GM12875 (cell line): ENCODE measurements around the gene RAB4B.
A peak's percentile ranks its signal among the peaks of the same experiment; 100 is the strongest.
"Not testable (repeated sequence)": the region's sequence is repeated elsewhere in the genome, so short reads cannot be mapped to it uniquely, and the experiment has no call there.

Experiments used
- H3K4me3 ChIP-seq: one replicate; pipeline ENCODE4 v1.5.1; 2011; ENCODE audit warnings: low read depth, low read length, control low read depth
- CTCF ChIP-seq: IDR thresholded peaks from 2 replicates; pipeline ENCODE4 v1.5.1; 2011; ENCODE audit warnings: low read depth, mild to moderate bottlenecking, control low read depth, inconsistent platforms, low read length, moderate library complexity, borderline replicate concordance; ENCODE audit not compliant: insufficient read depth

The RAB4B gene

GRCh38 chr19:40827386-40828247, 49.6 kb downstream of the RAB4B start:
- no peak for TF ChIP-seq CTCF
- H3K4me3 ChIP-seq: no peak overlapping the region

GRCh38 chr19:40829205-40829604, 51.2 kb downstream of the RAB4B start:
- no peak overlapping the region for H3K4me3 ChIP-seq
- no peak for TF ChIP-seq CTCF

GRCh38 chr19:40830741-40831140, 52.7 kb downstream of the RAB4B start:
- H3K4me3 ChIP-seq: not testable (repeated sequence)

- H3K4me3 ChIP-seq: no peak overlapping the region
- no peak for TF ChIP-seq CTCF
Observed at GRCh38 chr19:40831502-40832430, 53.7 kb downstream of the RAB4B start.

- H3K4me3 ChIP-seq: not testable (repeated sequence)
Observed at GRCh38 chr19:40832431-40832790, 54.4 kb downstream of the RAB4B start.

- not testable (repeated sequence) for H3K4me3 ChIP-seq
Observed at GRCh38 chr19:40833728-40834533, 55.9 kb downstream of the RAB4B start.

- TF ChIP-seq CTCF: no peak
- no peak overlapping the region for H3K4me3 ChIP-seq
Observed at GRCh38 chr19:40836754-40837429, 58.8 kb downstream of the RAB4B start.

- not testable (repeated sequence) for H3K4me3 ChIP-seq
Observed at GRCh38 chr19:40838477-40838876, 60.4 kb downstream of the RAB4B start.

GRCh38 chr19:40842012-40842411, 64.0 kb downstream of the RAB4B start:
- H3K4me3 ChIP-seq: not testable (repeated sequence)

- peak overlapping the region; percentile 16 for H3K4me3 ChIP-seq
Observed at GRCh38 chr19:40842997-40843652, 65.1 kb downstream of the RAB4B start.

- H3K4me3 ChIP-seq: peak overlapping the region; percentile 16
Observed at GRCh38 chr19:40843653-40844052, 65.6 kb downstream of the RAB4B start.
